Measurements from ENCODE around the gene FNDC3B.

Gene FNDC3B

DNA sequence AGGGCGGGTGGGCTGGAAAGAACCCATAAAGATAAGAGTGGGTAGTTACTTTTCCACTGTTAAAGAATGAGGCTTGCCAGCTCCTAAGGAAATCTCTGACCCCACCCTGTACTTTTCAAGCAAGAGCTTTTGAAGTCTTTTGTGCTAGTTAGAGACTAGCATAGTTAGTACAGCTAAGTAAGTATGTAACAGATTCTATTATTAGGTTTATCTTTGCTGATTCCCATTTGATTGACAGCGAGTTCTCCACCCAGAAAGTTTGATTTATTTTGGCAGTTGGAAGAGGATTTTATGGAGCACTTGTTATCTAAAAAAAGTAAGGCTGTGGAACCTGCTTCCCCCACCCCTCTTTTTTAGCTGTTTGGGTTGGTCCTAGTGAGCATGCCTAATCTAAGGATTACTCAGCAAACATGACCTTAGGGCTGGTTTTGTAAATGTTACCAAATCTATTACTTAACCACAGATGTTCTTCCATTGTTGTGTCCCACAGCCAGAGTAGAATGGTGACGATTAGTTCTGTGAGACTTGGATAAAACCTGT is 57.6 kb downstream of the FNDC3B start:
- peak; percentile 46 to 77 for DNase-seq

DNA sequence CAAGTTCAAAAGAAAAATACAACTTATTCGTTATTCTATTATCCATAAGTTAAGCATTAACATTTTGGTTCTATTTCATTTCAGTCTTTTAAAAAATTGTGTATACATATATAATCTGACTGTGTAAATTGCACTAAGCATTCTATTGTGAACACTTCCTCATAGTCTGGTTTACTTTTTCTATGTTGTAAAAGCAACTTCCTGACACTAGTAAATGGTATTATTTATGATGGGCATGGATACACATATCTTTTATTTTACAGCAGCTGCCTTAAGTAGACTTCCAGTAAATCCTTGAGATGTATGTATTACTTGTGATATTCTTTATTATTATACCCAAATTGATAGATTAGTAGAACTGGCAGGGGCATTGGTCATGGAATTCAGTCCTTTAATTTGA is 58.2 kb downstream of the FNDC3B start:
- DNase-seq, result peak in 1 of 2 donors; percentile 10

DNA sequence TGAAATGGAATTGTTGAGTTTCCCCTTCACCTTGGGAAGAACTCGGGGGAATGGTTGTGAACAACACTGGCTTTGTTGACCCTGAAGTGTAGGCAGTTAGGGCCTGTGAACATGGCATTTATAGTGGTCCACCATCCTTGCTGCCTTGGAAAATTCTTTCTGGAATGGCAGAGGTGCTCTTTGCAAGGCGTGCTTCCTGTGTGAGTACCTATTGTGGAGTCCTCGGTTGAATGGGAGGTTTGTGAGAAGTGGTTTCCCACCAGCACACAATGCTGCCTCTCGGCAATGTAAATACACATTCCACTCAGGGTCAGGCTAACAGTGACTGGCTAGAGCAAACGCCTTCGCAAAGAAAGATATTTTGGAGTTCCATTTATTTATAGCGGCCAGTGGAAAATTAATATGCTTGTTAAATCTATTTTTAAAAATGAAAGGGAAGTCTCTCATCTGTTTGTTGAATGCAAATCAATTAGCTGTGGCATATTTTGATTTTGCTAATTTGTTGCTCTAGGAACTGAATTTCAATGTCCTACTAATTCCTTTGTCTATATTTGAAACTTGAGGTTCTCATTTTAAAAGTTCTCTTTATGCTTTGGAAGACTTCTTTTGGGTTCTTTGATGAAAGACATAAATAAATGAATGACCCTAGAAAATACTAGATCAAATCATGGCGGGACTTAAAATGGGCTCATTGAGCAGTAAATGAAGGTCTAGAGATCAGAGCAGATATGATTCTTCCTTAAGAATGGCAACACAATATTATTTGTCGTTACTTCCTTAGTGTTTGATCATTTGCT is 59.5 kb downstream of the FNDC3B start:
- no peak for DNase-seq

DNA sequence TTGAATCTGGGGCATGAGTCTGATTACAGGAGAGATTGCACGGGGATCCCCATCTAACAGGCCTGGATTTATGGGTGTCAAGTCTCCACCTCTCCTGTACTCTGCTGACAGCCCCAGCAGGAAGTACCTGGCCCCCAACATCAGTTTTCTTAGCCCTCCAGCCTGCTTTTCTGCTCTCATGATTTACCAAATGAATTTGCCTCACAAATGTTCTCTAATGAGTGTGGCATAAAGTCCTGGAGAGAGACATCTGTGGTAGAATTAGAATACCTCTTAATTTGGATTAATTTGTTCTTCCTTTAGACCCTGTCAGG is 60.1 kb downstream of the FNDC3B start:
- no peak for DNase-seq

DNA sequence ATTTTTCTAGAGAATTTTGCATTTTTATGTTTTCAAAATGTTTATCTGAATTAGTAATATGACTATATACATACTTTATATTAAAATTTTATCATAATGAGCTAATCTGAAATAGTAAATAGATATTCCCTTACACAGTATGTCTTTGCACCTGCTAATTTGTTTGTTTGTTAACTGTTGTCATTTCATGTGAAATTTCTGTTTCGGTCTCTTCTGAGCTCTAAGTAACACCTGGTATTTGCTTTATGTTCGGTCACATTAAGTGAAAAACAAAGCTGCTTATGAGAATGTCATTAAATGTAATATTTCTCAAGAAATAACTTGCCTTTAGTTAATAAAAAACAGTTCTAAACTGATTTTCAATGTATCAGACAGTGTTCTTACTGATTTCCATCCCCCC is 61.1 kb downstream of the FNDC3B start:
- no peak for DNase-seq

DNA sequence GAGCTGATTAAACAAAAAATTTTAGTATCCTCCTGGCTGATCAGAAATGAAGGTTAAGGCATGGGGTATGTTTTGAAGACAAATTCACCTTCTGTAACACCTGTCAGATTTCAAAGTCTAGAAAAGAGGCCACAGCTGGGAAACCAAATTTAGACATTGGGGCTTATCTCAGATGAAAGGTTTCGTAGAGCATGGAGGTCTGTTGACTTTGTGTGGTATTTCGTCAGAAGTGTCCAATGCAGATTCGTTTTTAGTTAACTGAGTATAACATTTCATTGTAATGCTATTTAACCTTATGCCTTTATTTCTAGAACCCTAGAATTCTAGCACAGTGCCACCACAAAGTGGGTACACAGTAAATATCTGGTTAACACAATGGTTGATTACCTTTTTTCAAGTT is 61.7 kb downstream of the FNDC3B start:
- no peak for DNase-seq

DNA sequence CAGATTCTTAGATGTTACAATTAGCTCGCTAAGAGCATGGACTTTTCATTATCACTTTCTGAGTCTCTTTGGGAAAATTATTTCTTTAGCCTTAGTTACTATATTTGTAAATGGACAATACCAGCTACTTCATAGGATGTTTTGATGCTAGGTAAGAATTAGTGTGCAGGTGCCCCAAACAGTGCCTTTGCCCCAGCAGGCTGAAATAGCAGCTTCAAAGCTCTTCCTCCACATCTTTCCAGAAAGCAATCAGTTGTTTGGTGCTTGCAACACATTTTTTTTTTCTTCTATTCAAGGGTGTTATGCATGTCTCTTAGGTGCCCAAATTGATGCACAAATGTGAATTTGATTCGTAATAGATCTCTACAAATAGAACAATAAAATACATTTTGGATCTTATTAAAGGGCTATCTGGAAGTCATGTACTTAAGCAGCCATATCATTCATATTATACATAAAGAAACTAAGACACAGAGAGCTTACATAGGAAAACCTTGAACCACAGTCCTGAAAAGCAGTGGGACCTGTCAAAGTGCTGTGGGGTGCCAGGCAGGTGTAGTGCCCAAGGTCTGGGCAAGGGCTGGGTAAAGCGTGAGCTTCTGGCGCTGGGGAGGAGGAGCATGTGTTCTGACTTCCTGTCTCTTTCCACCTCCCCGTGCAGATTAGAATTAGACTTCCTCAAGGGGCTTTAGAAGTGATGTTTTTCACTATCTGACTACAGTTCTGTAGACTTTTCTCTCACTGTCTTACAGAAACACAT is 62.9 kb downstream of the FNDC3B start:
- DNase-seq, result peak; percentile 28

DNA sequence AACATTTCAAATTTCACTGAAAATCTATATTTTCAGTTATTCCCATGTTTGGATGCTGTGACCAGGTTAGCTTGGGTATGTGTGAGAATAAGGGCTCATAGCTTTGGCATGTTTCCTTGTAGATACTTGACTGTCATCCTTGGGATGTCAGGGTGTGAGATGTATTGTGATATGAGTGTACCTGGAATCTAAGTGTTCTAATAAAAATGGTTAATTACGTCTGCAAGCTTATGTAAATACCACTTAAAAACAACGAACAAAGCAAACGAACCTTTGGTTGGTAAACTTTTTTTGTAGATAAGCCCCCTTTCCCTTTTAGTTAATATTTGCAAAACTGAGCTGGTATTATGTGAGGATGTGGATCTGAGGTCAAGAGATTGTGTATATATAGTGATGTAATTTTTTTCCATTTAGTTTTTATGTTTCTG is 63.5 kb downstream of the FNDC3B start:
- DNase-seq, result no peak

DNA sequence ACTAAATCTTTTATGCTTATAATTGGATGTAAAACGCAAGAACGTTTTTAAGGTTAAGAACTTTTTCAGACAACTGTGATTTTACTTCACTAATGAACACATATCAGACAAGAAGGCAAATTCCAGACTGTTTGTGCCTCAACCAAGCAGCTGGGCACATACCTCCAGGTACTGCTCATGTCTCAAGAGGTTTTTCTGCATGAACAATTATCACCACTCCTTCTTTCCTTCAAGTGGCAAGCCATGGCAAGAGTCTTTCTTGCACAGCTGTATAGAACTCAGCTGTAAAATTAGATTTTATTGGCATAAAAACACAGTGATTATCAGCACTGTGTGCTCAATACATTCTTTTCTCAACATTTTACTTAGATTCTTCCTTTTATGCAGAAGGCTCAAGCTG is 64.3 kb downstream of the FNDC3B start:
- DNase-seq, result no peak

DNA sequence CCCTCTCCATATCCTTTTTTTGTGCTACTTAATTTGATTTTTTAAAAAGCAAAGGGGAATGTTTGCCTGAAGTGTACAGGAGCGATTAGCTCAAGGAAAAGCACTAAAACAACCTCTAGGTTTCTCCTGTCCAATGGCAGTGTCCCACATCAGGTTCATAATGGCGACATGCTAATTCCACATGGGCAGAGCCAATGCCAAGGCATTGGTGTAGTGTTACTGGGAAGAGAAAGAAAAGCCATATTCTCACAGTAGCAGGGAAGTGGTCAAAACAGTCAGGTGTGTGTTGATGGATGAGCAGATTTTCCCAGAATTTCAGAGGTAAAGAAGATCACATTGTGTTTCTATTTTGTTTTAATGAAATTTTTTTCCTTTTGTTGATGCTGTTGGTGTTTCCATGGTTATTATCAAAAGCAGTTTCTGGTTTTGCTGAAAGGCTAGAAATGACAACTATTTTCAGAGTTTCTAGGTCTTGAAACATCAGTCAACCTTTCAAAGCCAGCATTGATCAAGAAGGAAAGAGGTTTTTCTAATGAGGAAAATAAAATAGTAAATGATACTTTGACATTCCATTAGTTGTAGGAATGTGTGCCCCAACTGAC is 65.2 kb downstream of the FNDC3B start:
- no peak for DNase-seq

DNA sequence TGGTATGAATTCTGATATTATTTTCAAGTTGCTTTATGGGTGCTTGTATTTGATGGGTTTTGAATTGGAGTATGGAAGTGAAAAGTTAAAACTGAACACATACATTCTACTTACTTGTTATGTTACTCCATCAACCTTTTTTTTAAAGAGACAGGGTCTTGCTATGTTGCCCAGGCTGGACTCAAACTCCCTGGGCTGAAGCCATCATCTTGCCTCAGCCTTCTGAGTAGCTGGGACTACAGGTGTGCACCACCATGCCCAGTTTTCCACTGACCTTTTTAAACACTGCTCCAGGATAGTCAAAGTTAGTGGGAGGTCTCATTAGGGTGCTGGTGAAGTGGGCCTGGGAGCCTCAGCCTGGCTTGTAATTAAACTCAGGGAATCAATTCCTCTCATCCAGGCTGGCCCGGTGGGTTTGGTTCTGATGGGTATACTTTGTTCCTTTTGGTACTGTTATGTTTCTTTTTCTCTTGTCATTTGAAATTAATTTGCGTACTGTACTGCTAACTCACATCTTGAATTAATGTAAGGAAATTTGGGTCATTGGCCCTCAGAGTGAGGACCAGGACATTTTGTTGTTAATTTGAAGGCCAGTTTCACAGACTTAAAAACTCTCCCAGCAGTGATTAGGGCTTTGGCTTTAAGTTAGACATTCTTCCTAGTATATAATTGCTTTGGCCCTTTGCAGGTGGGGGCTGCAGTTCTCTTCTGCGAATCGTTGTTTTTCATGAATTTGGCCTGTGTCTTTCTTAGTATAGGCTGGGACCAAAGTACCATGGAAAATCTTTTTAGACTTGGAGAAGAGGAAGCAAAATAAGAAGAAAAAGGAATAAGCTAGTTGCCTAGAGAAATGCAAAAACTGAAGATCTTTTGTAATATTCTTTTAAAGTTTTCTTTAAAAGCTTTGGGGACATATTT is 66.9 kb downstream of the FNDC3B start:
- no peak for DNase-seq

DNA sequence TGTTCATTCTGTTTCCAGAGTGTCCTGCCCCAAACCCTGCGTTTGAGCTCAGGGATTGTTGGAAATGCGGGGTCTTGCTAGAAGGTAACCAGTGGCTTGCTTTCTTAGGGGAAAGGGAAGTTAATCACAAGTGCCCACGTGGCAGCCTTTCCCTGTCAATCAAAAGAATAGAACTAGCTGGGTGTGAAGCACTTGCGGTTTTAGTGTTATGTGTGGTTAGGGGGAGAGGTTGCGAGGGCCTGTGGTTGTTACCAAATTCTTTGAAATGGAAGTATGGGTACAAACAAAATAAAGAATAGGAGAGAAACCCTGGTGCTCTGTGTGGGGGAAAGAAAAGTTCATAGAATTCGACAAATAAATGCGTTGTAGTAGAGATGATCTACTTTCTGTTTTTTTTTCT is 67.6 kb downstream of the FNDC3B start:
- peak; percentile 86 to 88 for DNase-seq

DNA sequence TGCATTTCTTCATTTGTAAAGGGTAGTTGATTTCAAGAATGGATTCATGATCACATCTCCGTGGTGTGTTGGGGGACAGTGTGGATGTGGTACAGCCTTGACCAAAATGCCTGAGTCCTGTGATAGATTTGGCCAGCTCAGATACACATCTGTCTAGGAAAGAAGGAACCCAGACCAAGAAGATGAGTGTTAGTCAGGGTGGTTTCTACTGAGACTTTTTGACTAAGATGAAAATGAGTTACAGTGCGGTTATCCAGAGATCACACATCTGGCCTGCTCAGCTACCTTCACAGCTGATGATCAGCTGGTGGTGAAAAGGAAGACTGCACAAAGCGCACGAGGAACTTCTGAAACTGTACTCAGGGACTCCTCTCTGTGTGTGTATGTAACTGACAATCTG is 68.0 kb downstream of the FNDC3B start:
- peak in 1 of 2 donors; percentile 28 for DNase-seq

DNA sequence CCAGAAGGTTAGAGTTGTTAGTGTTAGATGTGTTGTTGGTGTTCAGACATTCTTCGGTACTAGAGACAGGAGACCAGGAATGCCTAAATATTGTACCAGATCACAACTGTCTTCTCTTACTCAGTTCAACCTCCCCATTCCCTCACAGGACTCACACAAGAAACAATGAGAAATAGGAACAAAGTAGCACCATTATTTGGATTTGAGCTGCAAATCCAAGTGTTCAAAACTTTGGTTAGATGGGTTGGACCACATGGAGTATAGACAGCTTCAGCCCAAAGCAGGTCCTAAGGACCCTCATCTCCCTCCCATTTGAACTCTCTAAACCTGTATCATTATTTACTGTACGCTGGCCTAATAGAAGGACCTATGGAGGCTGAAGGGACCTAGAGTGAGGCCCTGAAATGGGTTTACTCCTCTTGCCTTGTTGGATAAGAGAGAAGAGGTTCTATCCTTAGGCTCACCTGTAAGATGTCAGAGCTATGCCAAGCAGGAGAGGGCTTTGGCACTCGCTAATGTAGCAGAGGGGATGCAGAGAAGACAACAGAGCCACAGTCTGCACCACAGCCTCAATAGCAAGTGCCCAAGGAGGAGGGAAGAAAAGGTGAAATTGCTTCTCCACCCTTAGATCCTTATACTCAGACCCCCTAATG is 70.9 kb downstream of the FNDC3B start:
- DNase-seq, result no peak

DNA sequence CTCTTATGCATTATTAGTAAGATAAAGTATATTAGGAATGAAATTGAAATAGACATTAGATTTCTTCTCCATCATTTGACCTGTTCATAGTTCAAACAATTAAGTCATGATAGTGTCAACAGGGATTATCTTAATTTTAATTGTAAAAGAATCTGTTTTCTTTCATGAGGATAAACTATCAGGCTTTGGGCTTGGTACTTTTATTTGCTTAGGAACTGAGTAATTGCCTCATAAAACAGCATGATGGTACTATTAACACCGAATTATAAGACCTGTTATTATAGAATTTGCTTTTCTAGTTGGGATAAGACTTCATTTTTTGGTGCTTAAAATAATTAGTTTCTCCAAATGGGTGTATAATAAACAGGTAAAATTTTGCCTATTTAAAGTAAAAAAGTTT is 71.8 kb downstream of the FNDC3B start:
- DNase-seq, result no peak

DNA sequence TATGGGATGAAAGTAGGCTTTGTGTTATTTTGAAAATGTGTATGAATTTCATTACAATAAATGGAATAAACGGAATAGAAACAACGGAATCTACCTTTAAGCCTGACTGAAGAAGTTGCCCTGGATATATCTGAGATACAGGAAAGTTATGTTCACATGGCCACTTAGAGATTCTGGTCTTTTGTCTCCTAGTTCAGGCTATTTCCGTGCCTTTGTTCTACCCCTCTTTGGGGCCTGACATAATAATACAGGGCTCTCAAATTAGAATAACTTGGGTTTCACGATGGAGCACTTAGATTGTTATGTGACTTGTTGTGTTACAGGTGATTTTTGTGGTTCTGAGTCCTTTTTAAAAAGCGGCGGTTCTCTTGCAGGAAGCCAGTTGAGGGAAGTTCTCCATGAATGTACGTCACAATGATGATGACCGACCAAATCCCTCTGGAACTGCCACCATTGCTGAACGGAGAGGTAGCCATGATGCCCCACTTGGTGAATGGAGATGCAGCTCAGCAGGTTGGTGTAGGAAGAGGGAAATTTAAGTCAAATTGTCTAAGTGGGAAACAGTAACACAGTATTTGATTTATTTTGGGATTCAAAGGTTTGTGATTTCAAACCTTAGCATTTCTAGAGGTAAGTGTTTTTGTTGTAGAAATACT is 72.8 kb downstream of the FNDC3B start:
- DNase-seq, result no peak

DNA sequence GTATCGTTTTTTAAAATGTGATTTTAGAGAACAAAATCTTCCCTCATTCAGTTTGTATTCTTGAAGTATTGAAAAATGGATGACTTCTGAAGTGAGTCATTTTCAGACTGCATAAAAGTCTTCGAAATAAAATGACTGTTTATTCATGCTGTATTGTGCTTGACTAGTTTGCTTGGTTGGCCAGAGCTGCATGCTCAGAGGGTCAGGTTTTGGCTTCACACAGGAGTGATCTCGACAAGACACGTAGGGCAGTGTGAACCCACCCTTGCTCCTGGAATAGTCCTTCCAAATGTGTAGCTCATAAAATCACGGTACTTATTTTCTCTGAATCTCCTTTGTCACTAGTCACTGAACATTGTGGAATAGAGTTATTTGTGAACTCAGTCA is 73.3 kb downstream of the FNDC3B start:
- no peak for DNase-seq

DNA sequence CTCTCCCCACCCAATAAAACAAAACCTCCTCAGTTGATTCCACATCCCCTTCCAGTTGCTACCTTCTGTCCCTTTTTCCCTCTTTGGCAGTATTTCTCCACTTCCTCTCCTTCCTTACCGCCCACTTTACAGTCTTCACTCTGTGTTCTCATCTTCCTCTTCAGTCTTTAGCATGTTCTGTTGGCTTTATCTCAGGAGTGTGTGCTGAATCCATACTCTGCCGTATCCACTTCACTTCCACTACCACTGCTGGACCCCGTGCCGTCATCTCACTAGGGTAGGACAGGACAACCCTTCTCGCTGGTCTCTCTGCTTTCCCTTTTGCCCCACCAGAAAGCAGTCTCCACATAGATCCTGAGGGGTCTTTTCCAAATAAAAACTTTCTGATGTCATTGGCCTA is 74.3 kb downstream of the FNDC3B start:
- DNase-seq, result no peak

DNA sequence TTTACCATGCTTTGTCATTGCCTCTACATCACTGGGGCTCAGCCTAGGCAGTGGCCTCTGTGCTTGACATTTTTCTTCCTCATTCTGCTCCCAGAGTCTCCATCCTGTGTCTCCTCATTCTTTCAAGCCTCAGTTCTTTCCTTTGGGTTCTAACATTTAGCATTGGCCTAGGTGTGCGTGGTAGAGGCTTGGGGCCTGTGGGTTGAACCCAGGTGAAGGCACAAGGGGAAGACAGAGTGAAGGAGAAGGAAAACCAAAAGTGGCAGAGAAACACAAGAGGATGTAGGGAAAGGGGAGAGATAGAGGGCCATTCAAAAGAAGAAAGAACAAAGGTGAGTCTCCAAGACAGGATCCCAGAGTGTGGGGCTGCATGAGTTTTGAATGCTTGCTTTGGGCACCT is 75.7 kb downstream of the FNDC3B start:
- DNase-seq, result no peak

DNA sequence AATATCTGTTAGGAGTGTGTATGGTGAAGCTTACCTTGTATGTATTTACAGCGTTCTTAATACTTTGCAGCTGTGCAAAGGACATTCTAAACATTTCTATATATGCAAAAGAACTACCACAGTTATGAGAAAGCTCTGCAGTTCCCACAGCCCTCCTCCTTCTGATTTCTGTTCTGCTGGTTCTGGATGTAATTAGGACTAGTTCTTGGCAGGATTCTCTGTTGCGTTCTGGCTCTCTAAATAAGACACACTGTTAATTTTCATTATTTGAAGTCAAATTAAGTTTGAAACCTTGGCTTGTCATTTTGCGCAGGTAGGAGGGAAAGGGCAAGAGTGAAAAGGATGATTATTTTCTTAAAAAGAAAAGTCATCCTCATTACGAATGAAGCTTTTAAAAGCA is 76.4 kb downstream of the FNDC3B start:
- DNase-seq, result no peak

DNA sequence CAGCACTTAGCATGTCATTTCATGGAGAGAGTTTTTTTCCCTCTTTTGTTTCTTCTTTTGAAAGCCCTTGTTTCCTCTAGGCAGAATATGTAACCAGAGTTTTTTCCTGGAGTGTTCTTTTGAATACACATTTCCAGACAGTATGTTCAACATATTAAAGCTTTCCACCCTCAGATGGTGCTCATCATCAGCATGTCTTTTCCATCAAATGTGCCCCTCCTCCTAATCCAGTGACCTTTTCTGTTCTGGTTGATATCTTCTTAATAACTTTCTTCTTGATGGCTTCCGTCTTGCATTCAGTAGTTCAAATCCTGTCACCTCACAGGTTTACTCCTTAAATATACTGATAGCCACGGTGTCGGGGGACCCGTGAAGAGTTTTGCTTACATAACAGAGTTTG is 78.6 kb downstream of the FNDC3B start:
- DNase-seq, result no peak

All from inflammatory macrophage (primary cell).